ENCODE results near the gene TMEM150C.

Gene TMEM150C

GRCh38 chr4:82510216-82510615 is 51.6 kb downstream of the TMEM150C start:
- Histone ChIP-seq H3K4me3 (ENCODE audit: low read depth in 1 of 2, low read length in 2 of 2) (no peak overlapping the region), H3K27me3 (ENCODE audit: control insufficient read depth in 1 of 2, insufficient read depth in 2 of 2, low read length in 2 of 2) (no peaks in the 10 kb centered on the region), H3K4me1 (ENCODE audit: insufficient read depth, low read length) (no peaks in the 10 kb centered on the region), H3K9me3 (ENCODE audit: low read length) (no peaks in the 10 kb centered on the region), H3K9ac (ENCODE audit: low read length) (no peak overlapping the region), H3K27ac (ENCODE audit: low read depth, low read length) (no peak overlapping the region), H3K36me3 (ENCODE audit: insufficient read depth, low read length) (no peaks in the 10 kb centered on the region)

DNA sequence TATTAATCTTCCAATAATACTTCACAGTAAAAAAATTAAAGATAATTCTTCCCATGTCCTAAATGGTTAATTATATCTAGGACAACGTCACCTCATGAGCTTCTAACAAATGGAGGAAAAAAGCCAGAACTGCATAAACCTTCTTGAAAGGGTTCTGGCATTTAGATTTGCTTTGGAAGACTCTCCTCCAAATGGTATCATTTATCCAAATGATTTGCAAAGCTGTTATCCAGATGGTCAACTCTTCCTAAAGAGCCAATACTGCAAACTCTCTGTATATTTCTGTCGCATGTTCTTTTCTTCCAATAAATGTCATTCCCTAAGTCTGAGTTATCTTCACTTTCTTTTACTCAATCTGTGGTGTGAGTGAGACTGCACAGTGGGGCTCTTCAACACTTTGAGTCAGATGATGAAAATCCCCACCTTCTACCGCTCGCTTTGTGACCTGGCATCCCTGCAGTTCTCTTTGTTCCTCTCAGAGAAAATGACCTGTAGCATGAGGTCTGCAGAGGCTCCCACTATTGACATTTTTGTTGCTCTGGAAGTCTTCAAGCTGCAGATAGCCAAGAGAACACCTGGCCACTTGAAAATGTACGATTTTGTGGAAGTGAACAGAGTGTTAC is 52.9 kb downstream of the TMEM150C start:
- no peaks in the 10 kb centered on the region for H3K36me3 ChIP-seq (ENCODE audit: insufficient read depth, low read length)
- H3K9me3 ChIP-seq (ENCODE audit: low read length): no peaks in the 10 kb centered on the region
- H3K27ac ChIP-seq (ENCODE audit: low read depth, low read length): no peak overlapping the region
- no peak overlapping the region for H3K9ac ChIP-seq (ENCODE audit: low read length)
- no peaks in the 10 kb centered on the region for H3K27me3 ChIP-seq (ENCODE audit: control insufficient read depth in 1 of 2, insufficient read depth in 2 of 2, low read length in 2 of 2)
- H3K4me1 ChIP-seq (ENCODE audit: insufficient read depth, low read length): no peaks in the 10 kb centered on the region
- no peak overlapping the region for H3K4me3 ChIP-seq (ENCODE audit: low read depth in 1 of 2, low read length in 2 of 2)

- Histone ChIP-seq H3K4me1 (ENCODE audit: insufficient read depth, low read length) (no peaks in the 10 kb centered on the region), H3K9ac (ENCODE audit: low read length) (no peak overlapping the region), H3K4me3 (ENCODE audit: low read depth in 1 of 2, low read length in 2 of 2) (no peak overlapping the region), H3K27ac (ENCODE audit: low read depth, low read length) (no peak overlapping the region), H3K36me3 (ENCODE audit: insufficient read depth, low read length) (no peaks in the 10 kb centered on the region), H3K9me3 (ENCODE audit: low read length) (no peaks in the 10 kb centered on the region), H3K27me3 (ENCODE audit: control insufficient read depth in 1 of 2, insufficient read depth in 2 of 2, low read length in 2 of 2) (no peaks in the 10 kb centered on the region)
Observed at GRCh38 chr4:82508011-82508410, 53.8 kb downstream of the TMEM150C start.

GRCh38 chr4:82501154-82501442 is 60.7 kb downstream of the TMEM150C start:
- Histone ChIP-seq H3K9ac (ENCODE audit: low read length) (no peak overlapping the region), H3K4me3 (ENCODE audit: low read depth in 1 of 2, low read length in 2 of 2) (no peak overlapping the region), H3K27me3 (ENCODE audit: control insufficient read depth in 1 of 2, insufficient read depth in 2 of 2, low read length in 2 of 2) (no peaks in the 10 kb centered on the region), H3K27ac (ENCODE audit: low read depth, low read length) (no peak overlapping the region), H3K4me1 (ENCODE audit: insufficient read depth, low read length) (no peaks in the 10 kb centered on the region), H3K9me3 (ENCODE audit: low read length) (no peaks in the 10 kb centered on the region), H3K36me3 (ENCODE audit: insufficient read depth, low read length) (no peaks in the 10 kb centered on the region)

DNA sequence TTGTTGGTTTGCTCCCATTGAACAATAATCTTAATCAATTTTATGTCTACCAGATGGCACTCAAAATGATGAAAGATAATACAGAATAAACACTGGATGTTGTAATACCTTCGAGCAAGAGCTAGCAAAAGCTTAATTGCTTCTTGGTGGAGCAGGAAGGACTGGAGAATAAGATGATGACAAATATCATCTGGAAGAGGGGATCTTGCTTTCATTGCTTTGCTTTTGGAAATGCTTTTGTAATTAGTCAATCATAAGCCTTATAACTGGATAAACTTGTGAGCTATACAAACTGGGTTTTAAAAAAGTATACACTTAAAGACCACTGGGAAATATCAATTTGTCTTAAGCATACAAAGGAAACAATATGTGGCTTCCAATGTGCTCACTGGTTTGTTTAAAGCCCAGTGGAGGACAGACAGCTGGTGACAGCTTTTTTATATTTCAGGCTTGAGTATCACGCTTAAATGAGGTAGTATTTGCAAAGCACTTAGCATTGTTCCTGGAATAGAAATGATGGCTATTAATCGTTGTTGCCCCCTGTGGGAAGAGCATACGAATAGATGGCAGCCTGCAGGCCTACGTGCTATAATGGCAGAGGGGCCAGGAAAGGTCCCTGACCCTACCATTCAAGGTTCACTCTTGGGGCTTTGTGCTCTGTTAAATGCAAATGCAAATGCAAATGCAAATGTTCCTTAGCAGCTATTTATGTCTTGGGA is 61.2 kb downstream of the TMEM150C start:
- H3K4me1 ChIP-seq (ENCODE audit: insufficient read depth, low read length): no peaks in the 10 kb centered on the region
- no peak overlapping the region for H3K9ac ChIP-seq (ENCODE audit: low read length)
- H3K27ac ChIP-seq (ENCODE audit: low read depth, low read length): no peak overlapping the region
- no peaks in the 10 kb centered on the region for H3K9me3 ChIP-seq (ENCODE audit: low read length)
- H3K4me3 ChIP-seq (ENCODE audit: low read depth in 1 of 2, low read length in 2 of 2): no peak overlapping the region
- H3K27me3 ChIP-seq (ENCODE audit: control insufficient read depth in 1 of 2, insufficient read depth in 2 of 2, low read length in 2 of 2): no peaks in the 10 kb centered on the region
- H3K36me3 ChIP-seq (ENCODE audit: insufficient read depth, low read length): no peaks in the 10 kb centered on the region

DNA sequence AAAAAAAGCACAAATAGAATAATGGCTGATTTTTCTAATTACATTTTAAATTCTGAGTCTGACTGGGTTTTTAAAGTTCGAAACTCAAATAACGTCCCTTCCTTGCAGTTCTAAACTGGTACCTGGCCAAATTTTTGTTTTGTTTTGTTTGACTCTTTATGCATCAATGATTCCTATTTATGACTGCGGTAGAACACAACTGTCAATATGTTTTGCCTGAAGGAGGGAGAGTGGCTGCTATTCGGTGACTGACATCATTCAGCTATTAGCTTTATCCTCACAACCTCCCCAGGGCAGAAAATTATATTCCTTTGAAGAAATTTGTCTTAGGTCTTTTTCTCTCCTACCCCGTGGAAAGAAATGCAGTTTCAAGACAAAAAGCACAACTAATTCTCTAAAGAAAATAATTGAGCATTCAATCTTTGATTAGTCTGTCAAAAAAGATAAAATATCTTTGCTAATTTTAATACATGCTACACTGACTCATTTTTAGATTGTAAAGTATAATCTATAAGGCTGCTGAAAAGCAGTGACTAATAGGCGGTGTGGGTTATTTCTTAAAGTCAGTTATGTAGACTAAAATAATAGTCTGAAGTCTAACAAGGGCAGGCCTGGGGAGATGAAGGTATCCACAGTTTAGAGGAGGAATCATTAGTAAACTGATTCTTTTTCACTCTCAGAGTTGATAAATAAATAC is 61.9 kb downstream of the TMEM150C start:
- Histone ChIP-seq H3K27me3 (ENCODE audit: control insufficient read depth in 1 of 2, insufficient read depth in 2 of 2, low read length in 2 of 2) (no peaks in the 10 kb centered on the region), H3K27ac (ENCODE audit: low read depth, low read length) (no peak overlapping the region), H3K9me3 (ENCODE audit: low read length) (no peaks in the 10 kb centered on the region), H3K4me3 (ENCODE audit: low read depth in 1 of 2, low read length in 2 of 2) (no peak overlapping the region), H3K4me1 (ENCODE audit: insufficient read depth, low read length) (no peaks in the 10 kb centered on the region), H3K9ac (ENCODE audit: low read length) (no peak overlapping the region), H3K36me3 (ENCODE audit: insufficient read depth, low read length) (no peaks in the 10 kb centered on the region)

DNA sequence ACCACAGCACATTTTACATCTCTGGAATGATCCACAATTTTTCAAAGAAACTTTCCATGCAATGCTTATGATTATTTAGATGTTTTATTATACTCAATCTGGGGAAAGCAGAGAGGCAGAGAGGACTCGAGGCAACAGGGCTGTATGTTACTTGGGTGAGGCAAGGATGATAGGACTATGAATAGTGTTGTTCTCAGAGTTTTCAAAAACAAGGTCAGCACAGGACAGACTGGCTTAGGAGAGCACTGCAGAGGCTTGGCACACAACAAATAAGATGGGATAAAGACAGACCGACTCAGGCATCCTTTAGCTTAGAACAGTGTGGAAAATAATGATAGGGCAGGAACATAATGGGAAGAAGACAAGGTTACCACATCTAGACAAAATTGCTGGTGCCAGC is 65.4 kb downstream of the TMEM150C start:
- Histone ChIP-seq H3K4me3 (ENCODE audit: low read depth in 1 of 2, low read length in 2 of 2) (no peak overlapping the region), H3K27me3 (ENCODE audit: control insufficient read depth in 1 of 2, insufficient read depth in 2 of 2, low read length in 2 of 2) (no peaks in the 10 kb centered on the region), H3K9ac (ENCODE audit: low read length) (no peak overlapping the region), H3K9me3 (ENCODE audit: low read length) (no peaks in the 10 kb centered on the region), H3K36me3 (ENCODE audit: insufficient read depth, low read length) (no peaks in the 10 kb centered on the region), H3K4me1 (ENCODE audit: insufficient read depth, low read length) (no peaks in the 10 kb centered on the region), H3K27ac (ENCODE audit: low read depth, low read length) (no peak overlapping the region)

GRCh38 chr4:82495666-82496065 is 66.1 kb downstream of the TMEM150C start:
- H3K4me3 ChIP-seq (ENCODE audit: low read depth in 1 of 2, low read length in 2 of 2): no peak overlapping the region
- no peak overlapping the region for H3K9ac ChIP-seq (ENCODE audit: low read length)
- no peak overlapping the region for H3K27ac ChIP-seq (ENCODE audit: low read depth, low read length)
- no peaks in the 10 kb centered on the region for H3K36me3 ChIP-seq (ENCODE audit: insufficient read depth, low read length)
- H3K4me1 ChIP-seq (ENCODE audit: insufficient read depth, low read length): no peaks in the 10 kb centered on the region
- H3K27me3 ChIP-seq (ENCODE audit: control insufficient read depth in 1 of 2, insufficient read depth in 2 of 2, low read length in 2 of 2): no peaks in the 10 kb centered on the region
- H3K9me3 ChIP-seq (ENCODE audit: low read length): no peaks in the 10 kb centered on the region

GRCh38 chr4:82493721-82494425 is 67.9 kb downstream of the TMEM150C start:
- Histone ChIP-seq H3K9me3 (ENCODE audit: low read length) (no peaks in the 10 kb centered on the region), H3K4me3 (ENCODE audit: low read depth in 1 of 2, low read length in 2 of 2) (no peak overlapping the region), H3K4me1 (ENCODE audit: insufficient read depth, low read length) (no peaks in the 10 kb centered on the region), H3K9ac (ENCODE audit: low read length) (no peak overlapping the region), H3K36me3 (ENCODE audit: insufficient read depth, low read length) (no peaks in the 10 kb centered on the region), H3K27me3 (ENCODE audit: control insufficient read depth in 1 of 2, insufficient read depth in 2 of 2, low read length in 2 of 2) (no peaks in the 10 kb centered on the region), H3K27ac (ENCODE audit: low read depth, low read length) (no peak overlapping the region)

DNA sequence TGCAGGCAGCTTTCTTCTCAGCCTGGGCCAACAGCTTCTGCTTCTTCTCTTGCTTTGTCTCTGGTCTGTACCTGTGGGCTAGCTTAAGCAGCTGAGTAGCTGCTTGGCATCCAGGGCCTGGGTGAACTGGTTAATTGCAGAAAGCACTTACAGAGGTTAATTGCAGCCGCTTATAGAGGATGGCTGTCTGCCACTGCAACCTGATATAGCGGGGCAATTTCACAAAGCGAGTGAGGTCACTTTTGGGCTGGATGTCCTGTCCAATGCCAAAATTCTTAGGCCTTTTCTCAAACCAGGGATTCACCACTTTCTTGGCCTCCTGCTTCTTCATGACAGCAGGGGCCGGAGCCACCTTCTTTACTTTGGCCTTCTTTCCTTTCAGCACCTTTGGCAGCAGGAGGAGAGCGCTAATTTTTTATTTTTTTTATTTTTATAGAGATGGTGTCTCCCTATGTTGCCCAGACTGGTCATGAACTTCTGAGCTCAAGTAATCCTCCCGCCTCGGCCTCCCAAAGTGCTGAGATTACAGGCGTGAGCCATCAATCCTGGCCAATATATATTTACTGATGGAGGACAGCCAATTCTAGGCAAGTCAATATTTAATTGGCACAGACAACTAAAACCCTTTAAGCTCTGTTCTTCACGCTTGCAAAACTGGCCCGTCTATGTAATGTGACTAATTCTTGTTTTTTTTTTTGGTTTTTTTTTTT is 70.4 kb downstream of the TMEM150C start:
- H3K4me3 ChIP-seq (ENCODE audit: low read depth in 1 of 2, low read length in 2 of 2): no peak overlapping the region
- no peaks in the 10 kb centered on the region for H3K4me1 ChIP-seq (ENCODE audit: insufficient read depth, low read length)
- H3K27me3 ChIP-seq (ENCODE audit: control insufficient read depth in 1 of 2, insufficient read depth in 2 of 2, low read length in 2 of 2): no peaks in the 10 kb centered on the region
- no peak overlapping the region for H3K9ac ChIP-seq (ENCODE audit: low read length)
- H3K36me3 ChIP-seq (ENCODE audit: insufficient read depth, low read length): no peaks in the 10 kb centered on the region
- no peaks in the 10 kb centered on the region for H3K9me3 ChIP-seq (ENCODE audit: low read length)
- H3K27ac ChIP-seq (ENCODE audit: low read depth, low read length): no peak overlapping the region

GRCh38 chr4:82489987-82490386 is 71.8 kb downstream of the TMEM150C start:
- Histone ChIP-seq H3K9ac (ENCODE audit: low read length) (no peak overlapping the region), H3K4me3 (ENCODE audit: low read depth in 1 of 2, low read length in 2 of 2) (no peak overlapping the region), H3K4me1 (ENCODE audit: insufficient read depth, low read length) (no peaks in the 10 kb centered on the region), H3K36me3 (ENCODE audit: insufficient read depth, low read length) (no peaks in the 10 kb centered on the region), H3K9me3 (ENCODE audit: low read length) (no peaks in the 10 kb centered on the region), H3K27me3 (ENCODE audit: control insufficient read depth in 1 of 2, insufficient read depth in 2 of 2, low read length in 2 of 2) (no peaks in the 10 kb centered on the region), H3K27ac (ENCODE audit: low read depth, low read length) (no peak overlapping the region)
